Measurements from ENCODE around the gene PLA2G4F. TPM values are rescaled to one million over a fixed set of nuclear protein-coding genes. Genes with fewer than 3 reads are reported as not detected.

Gene PLA2G4F
- total RNA-seq, 1 donor from 2014 or later, result not detected

GRCh38 chr15:42131826-42132806 is 24.3 kb downstream of the PLA2G4F start:
- intact Hi-C loops (cut with micrococcal nuclease), result loop anchor here (5.0 kb wide), 1 partner anchor 65 kb away; no protein-coding TSS in a partner anchor

GRCh38 chr15:42131006-42131405 is 25.4 kb downstream of the PLA2G4F start:
- intact Hi-C loops (cut with micrococcal nuclease), result loop anchor here (5.0 kb wide), 1 partner anchor 64 kb away; no protein-coding TSS in a partner anchor

GRCh38 chr15:42130246-42130986 is 26.0 kb downstream of the PLA2G4F start:
- intact Hi-C loops (cut with micrococcal nuclease), result loop anchor here (5.0 kb wide), 1 partner anchor 63 kb away; no protein-coding TSS in a partner anchor

GRCh38 chr15:42129364-42129763 is 27.1 kb downstream of the PLA2G4F start:
- intact Hi-C loops (cut with micrococcal nuclease), result no loop called here

GRCh38 chr15:42128476-42128875 is 28.0 kb downstream of the PLA2G4F start:
- intact Hi-C loops (cut with micrococcal nuclease), result no loop called here

- intact Hi-C loops (cut with micrococcal nuclease), result no loop called here
These were observed 32.9 kb downstream of the PLA2G4F start for GRCh38 chr15:42123546-42123945.

- intact Hi-C loops (cut with micrococcal nuclease), result no loop called here
These were observed 34.8 kb downstream of the PLA2G4F start for GRCh38 chr15:42121682-42122081.

GRCh38 chr15:42121021-42121420 is 35.4 kb downstream of the PLA2G4F start:
- intact Hi-C loops (cut with micrococcal nuclease), result no loop called here

- intact Hi-C loops (cut with micrococcal nuclease), result no loop called here
These were observed 36.2 kb downstream of the PLA2G4F start for GRCh38 chr15:42120285-42120684.

GRCh38 chr15:42119446-42119760 is 37.0 kb downstream of the PLA2G4F start:
- intact Hi-C loops (cut with micrococcal nuclease), result no loop called here

GRCh38 chr15:42118650-42119445 is 37.6 kb downstream of the PLA2G4F start:
- intact Hi-C loops (cut with micrococcal nuclease), result no loop called here

- intact Hi-C loops (cut with micrococcal nuclease), result no loop called here
These were observed 44.5 kb downstream of the PLA2G4F start for GRCh38 chr15:42111924-42112323.

GRCh38 chr15:42110367-42110766 is 46.1 kb downstream of the PLA2G4F start:
- intact Hi-C loops (cut with micrococcal nuclease), result no loop called here

- intact Hi-C loops (cut with micrococcal nuclease), result no loop called here
These were observed 47.6 kb downstream of the PLA2G4F start for GRCh38 chr15:42108806-42109205.

GRCh38 chr15:42108189-42108588 is 48.2 kb downstream of the PLA2G4F start:
- intact Hi-C loops (cut with micrococcal nuclease), result no loop called here

GRCh38 chr15:42107473-42107872 is 49.0 kb downstream of the PLA2G4F start:
- intact Hi-C loops (cut with micrococcal nuclease), result no loop called here

- intact Hi-C loops (cut with micrococcal nuclease), result no loop called here
These were observed 50.1 kb downstream of the PLA2G4F start for GRCh38 chr15:42106288-42106687.

GRCh38 chr15:42104095-42104891 is 52.1 kb downstream of the PLA2G4F start:
- intact Hi-C loops (cut with micrococcal nuclease), result no loop called here

GRCh38 chr15:42102646-42103235 is 53.7 kb downstream of the PLA2G4F start:
- intact Hi-C loops (cut with micrococcal nuclease), result no loop called here

GRCh38 chr15:42101861-42102260 is 54.6 kb downstream of the PLA2G4F start:
- intact Hi-C loops (cut with micrococcal nuclease), result no loop called here
